ENCODE results near the gene CHST11.

Gene CHST11

GRCh38 chr12:104699489-104700190 lies 242.9 kb downstream of the CHST11 start:
- CTCF ChIA-PET, result interaction anchor here (1.3 to 3.5 kb wide), 2 partner anchors 11 to 18 kb away, joined by 3 to 15 read pairs; no protein-coding TSS in a partner anchor
- Histone ChIP-seq H3K9me3 (ENCODE audit: control extremely low read depth in 1 of 5, control insufficient read depth in 4 of 5, insufficient read depth in 2 of 5, low read depth in 1 of 5, low read length in 4 of 5) (no peaks in the 10 kb centered on the region), H3K27ac (ENCODE audit: insufficient read depth in 1 of 2, low read depth in 1 of 2, low read length in 2 of 2, poor library complexity in 1 of 2, severe bottlenecking in 2 of 2) (no peak overlapping the region), H3K4me1 (ENCODE audit: control extremely low read depth in 1 of 4, control insufficient read depth in 4 of 4, insufficient read depth in 4 of 4, low read length in 3 of 4) (peaks cover 9 to 28% (median 19%) of the 10 kb centered on the region in 4 experiments), H3K27me3 (replicated peaks in 2 of 5; ENCODE audit: control insufficient read depth in 4 of 5, insufficient read depth in 5 of 5, low read length in 4 of 5) (no peaks in the 10 kb centered on the region), H3K36me3 (ENCODE audit: control insufficient read depth in 4 of 4, insufficient read depth in 4 of 4, low read length in 3 of 4) (peaks cover 6 to 42% (median 17%) of the 10 kb centered on the region in 4 experiments), H3K4me3 (ENCODE audit: control insufficient read depth in 1 of 7, extremely low read depth in 1 of 7, insufficient read depth in 4 of 7, low read depth in 2 of 7, low read length in 6 of 7) (no peak overlapping the region)
- POLR2A ChIA-PET, result interaction anchor here (0.6 kb wide), 1 partner anchor 18 kb away, joined by 3 read pairs; no protein-coding TSS in a partner anchor
- 0% methylated on average over 2 of the region's 5 CpGs for WGBS (ENCODE audit: insufficient coverage)
- DNase-seq, result peak; percentile 69 to 91 (median 81)

DNA sequence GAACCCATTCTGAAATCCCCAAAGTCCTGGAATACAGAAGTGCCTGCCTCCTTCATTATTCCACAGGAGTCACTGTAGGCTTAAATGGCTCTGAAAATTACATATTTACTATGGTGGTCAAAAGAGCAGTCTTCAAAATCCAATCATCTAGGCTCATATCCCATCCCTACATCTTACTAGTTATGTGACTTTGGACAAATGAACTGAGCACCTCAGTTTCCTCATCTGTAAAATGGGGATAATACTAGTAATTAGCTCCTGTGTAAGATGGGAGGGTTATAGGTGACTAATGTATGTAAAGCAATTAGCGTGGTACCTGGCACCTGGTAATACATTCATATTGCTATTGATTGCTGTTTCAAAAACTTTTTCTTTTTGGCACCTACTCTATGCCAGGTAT lies 243.6 kb downstream of the CHST11 start:
- no CpG with 5 or more reads among the region's 1 CpG for WGBS (ENCODE audit: insufficient coverage)
- ChIA-PET POLR2A (no interaction called here), CTCF (interaction anchor here (1.0 to 1.2 kb wide), 3 partner anchors 10 to 16 kb away, joined by 3 read pairs; no protein-coding TSS in a partner anchor)
- Histone ChIP-seq H3K36me3 (ENCODE audit: control insufficient read depth in 4 of 4, insufficient read depth in 4 of 4, low read length in 3 of 4) (peaks cover 6 to 45% (median 17%) of the 10 kb centered on the region in 4 experiments), H3K4me1 (ENCODE audit: control extremely low read depth in 1 of 4, control insufficient read depth in 4 of 4, insufficient read depth in 4 of 4, low read length in 3 of 4) (peaks cover 4 to 21% (median 12%) of the 10 kb centered on the region in 4 experiments), H3K27ac (ENCODE audit: insufficient read depth in 1 of 2, low read depth in 1 of 2, low read length in 2 of 2, poor library complexity in 1 of 2, severe bottlenecking in 2 of 2) (no peak overlapping the region), H3K27me3 (replicated peaks in 2 of 5; ENCODE audit: control insufficient read depth in 4 of 5, insufficient read depth in 5 of 5, low read length in 4 of 5) (no peaks in the 10 kb centered on the region), H3K4me3 (ENCODE audit: control insufficient read depth in 1 of 7, extremely low read depth in 1 of 7, insufficient read depth in 4 of 7, low read depth in 2 of 7, low read length in 6 of 7) (no peak overlapping the region), H3K9me3 (ENCODE audit: control extremely low read depth in 1 of 5, control insufficient read depth in 4 of 5, insufficient read depth in 2 of 5, low read depth in 1 of 5, low read length in 4 of 5) (no peaks in the 10 kb centered on the region)
- no peak for DNase-seq

- peaks cover 0 to 11% (median 3%) of the 10 kb centered on the region in 4 experiments for H3K4me1 ChIP-seq (ENCODE audit: control extremely low read depth in 1 of 4, control insufficient read depth in 4 of 4, insufficient read depth in 4 of 4, low read length in 3 of 4)
- H3K4me3 ChIP-seq (ENCODE audit: control insufficient read depth in 1 of 7, extremely low read depth in 1 of 7, insufficient read depth in 4 of 7, low read depth in 2 of 7, low read length in 6 of 7), result no peak overlapping the region
- 97% methylated on average over 7 of the region's 7 CpGs for WGBS (ENCODE audit: insufficient coverage)
- no peaks in the 10 kb centered on the region for H3K9me3 ChIP-seq (ENCODE audit: control extremely low read depth in 1 of 5, control insufficient read depth in 4 of 5, insufficient read depth in 2 of 5, low read depth in 1 of 5, low read length in 4 of 5)
- H3K27me3 ChIP-seq (replicated peaks in 2 of 5; ENCODE audit: control insufficient read depth in 4 of 5, insufficient read depth in 5 of 5, low read length in 4 of 5), result no peaks in the 10 kb centered on the region
- no peak for DNase-seq
- CTCF ChIA-PET, result interaction anchor here (1.2 to 1.9 kb wide), 3 partner anchors 9 to 89 kb away, joined by 3 to 4 read pairs (median 3); no protein-coding TSS in a partner anchor
- peaks cover 6 to 45% (median 17%) of the 10 kb centered on the region in 4 experiments for H3K36me3 ChIP-seq (ENCODE audit: control insufficient read depth in 4 of 4, insufficient read depth in 4 of 4, low read length in 3 of 4)
- POLR2A ChIA-PET, result no interaction called here
- no peak overlapping the region for H3K27ac ChIP-seq (ENCODE audit: insufficient read depth in 1 of 2, low read depth in 1 of 2, low read length in 2 of 2, poor library complexity in 1 of 2, severe bottlenecking in 2 of 2)
Measured at GRCh38 chr12:104701301-104701700, 244.6 kb downstream of the CHST11 start.

- 100% methylated on average over 2 of the region's 3 CpGs for WGBS (ENCODE audit: insufficient coverage)
- no peak overlapping the region for H3K27ac ChIP-seq (ENCODE audit: insufficient read depth in 1 of 2, low read depth in 1 of 2, low read length in 2 of 2, poor library complexity in 1 of 2, severe bottlenecking in 2 of 2)
- ChIA-PET CTCF (interaction anchor here (1.9 kb wide), 1 partner anchor 89 kb away, joined by 4 read pairs; no protein-coding TSS in a partner anchor), POLR2A (no interaction called here)
- H3K4me3 ChIP-seq (ENCODE audit: control insufficient read depth in 1 of 7, extremely low read depth in 1 of 7, insufficient read depth in 4 of 7, low read depth in 2 of 7, low read length in 6 of 7), result no peak overlapping the region
- H3K4me1 ChIP-seq (ENCODE audit: control extremely low read depth in 1 of 4, control insufficient read depth in 4 of 4, insufficient read depth in 4 of 4, low read length in 3 of 4), result peaks cover 0 to 10% (median 4%) of the 10 kb centered on the region in 4 experiments
- no peaks in the 10 kb centered on the region for H3K27me3 ChIP-seq (replicated peaks in 2 of 5; ENCODE audit: control insufficient read depth in 4 of 5, insufficient read depth in 5 of 5, low read length in 4 of 5)
- peaks cover 6 to 49% (median 17%) of the 10 kb centered on the region in 4 experiments for H3K36me3 ChIP-seq (ENCODE audit: control insufficient read depth in 4 of 4, insufficient read depth in 4 of 4, low read length in 3 of 4)
- DNase-seq, result no peak
- H3K9me3 ChIP-seq (ENCODE audit: control extremely low read depth in 1 of 5, control insufficient read depth in 4 of 5, insufficient read depth in 2 of 5, low read depth in 1 of 5, low read length in 4 of 5), result no peaks in the 10 kb centered on the region
Measured at GRCh38 chr12:104701756-104702155, 245.0 kb downstream of the CHST11 start.

GRCh38 chr12:104702565-104703139 lies 245.9 kb downstream of the CHST11 start:
- 97% methylated on average over 20 of the region's 21 CpGs for WGBS (ENCODE audit: insufficient coverage)
- Histone ChIP-seq H3K27ac (ENCODE audit: insufficient read depth in 1 of 2, low read depth in 1 of 2, low read length in 2 of 2, poor library complexity in 1 of 2, severe bottlenecking in 2 of 2) (no peak overlapping the region), H3K36me3 (ENCODE audit: control insufficient read depth in 4 of 4, insufficient read depth in 4 of 4, low read length in 3 of 4) (peaks cover 7 to 51% (median 19%) of the 10 kb centered on the region in 4 experiments), H3K4me3 (ENCODE audit: control insufficient read depth in 1 of 7, extremely low read depth in 1 of 7, insufficient read depth in 4 of 7, low read depth in 2 of 7, low read length in 6 of 7) (no peak overlapping the region), H3K9me3 (ENCODE audit: control extremely low read depth in 1 of 5, control insufficient read depth in 4 of 5, insufficient read depth in 2 of 5, low read depth in 1 of 5, low read length in 4 of 5) (no peaks in the 10 kb centered on the region), H3K27me3 (replicated peaks in 2 of 5; ENCODE audit: control insufficient read depth in 4 of 5, insufficient read depth in 5 of 5, low read length in 4 of 5) (no peaks in the 10 kb centered on the region), H3K4me1 (ENCODE audit: control extremely low read depth in 1 of 4, control insufficient read depth in 4 of 4, insufficient read depth in 4 of 4, low read length in 3 of 4) (peaks cover 0 to 10% (median 5%) of the 10 kb centered on the region in 4 experiments)
- CTCF ChIA-PET, result interaction anchor here (0.6 to 1.9 kb wide), 5 partner anchors 13 to 88 kb away, joined by 3 to 5 read pairs (median 4); no protein-coding TSS in a partner anchor
- POLR2A ChIA-PET, result no interaction called here
- DNase-seq, result no peak

DNA sequence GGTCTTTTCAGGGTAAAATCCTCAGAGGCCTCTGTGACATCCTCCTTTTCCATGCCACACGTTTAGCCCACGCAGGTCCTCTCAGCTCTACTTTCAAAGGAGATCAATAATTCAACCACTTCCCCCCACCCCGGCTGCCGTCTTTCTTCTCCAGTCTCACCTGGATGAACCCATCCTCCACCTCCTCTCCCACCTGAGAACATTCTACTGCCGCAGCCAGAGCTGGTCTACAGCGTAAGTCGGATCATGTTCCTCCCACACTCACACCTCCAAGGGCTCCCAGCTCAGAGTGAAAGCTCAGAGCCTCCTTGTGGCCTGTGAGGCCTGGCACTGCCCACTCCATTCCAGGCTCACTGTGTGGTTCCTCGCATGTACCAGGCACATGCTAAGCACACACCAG lies 246.6 kb downstream of the CHST11 start:
- DNase-seq, result no peak
- Histone ChIP-seq H3K9me3 (ENCODE audit: control extremely low read depth in 1 of 5, control insufficient read depth in 4 of 5, insufficient read depth in 2 of 5, low read depth in 1 of 5, low read length in 4 of 5) (no peaks in the 10 kb centered on the region), H3K36me3 (ENCODE audit: control insufficient read depth in 4 of 4, insufficient read depth in 4 of 4, low read length in 3 of 4) (peaks cover 11 to 57% (median 19%) of the 10 kb centered on the region in 4 experiments), H3K4me3 (ENCODE audit: control insufficient read depth in 1 of 7, extremely low read depth in 1 of 7, insufficient read depth in 4 of 7, low read depth in 2 of 7, low read length in 6 of 7) (no peak overlapping the region), H3K27ac (ENCODE audit: insufficient read depth in 1 of 2, low read depth in 1 of 2, low read length in 2 of 2, poor library complexity in 1 of 2, severe bottlenecking in 2 of 2) (no peak overlapping the region), H3K27me3 (replicated peaks in 2 of 5; ENCODE audit: control insufficient read depth in 4 of 5, insufficient read depth in 5 of 5, low read length in 4 of 5) (no peaks in the 10 kb centered on the region), H3K4me1 (ENCODE audit: control extremely low read depth in 1 of 4, control insufficient read depth in 4 of 4, insufficient read depth in 4 of 4, low read length in 3 of 4) (peaks cover 0 to 10% (median 5%) of the 10 kb centered on the region in 4 experiments)
- WGBS (ENCODE audit: insufficient coverage), result 97% methylated on average over 8 of the region's 8 CpGs
- CTCF ChIA-PET, result interaction anchor here (0.6 to 2.0 kb wide), 7 partner anchors 10 to 87 kb away, joined by 3 to 8 read pairs (median 4); no protein-coding TSS in a partner anchor
- POLR2A ChIA-PET, result no interaction called here

All from common myeloid progenitor, CD34-positive (primary cell).